GM21786 (cell line): ENCODE results near the gene KRT77.
"Not testable (repeated sequence)": the region's sequence is repeated elsewhere in the genome, so short reads cannot be mapped to it uniquely, and the experiment has no call there.

Experiments used
- ATAC-seq: cut with Tn5 transposase; IDR thresholded peaks from one replicate; pipeline ENCODE4 v1.9.1; 2021; ENCODE audit not compliant: unreplicated experiment

The KRT77 gene

DNA sequence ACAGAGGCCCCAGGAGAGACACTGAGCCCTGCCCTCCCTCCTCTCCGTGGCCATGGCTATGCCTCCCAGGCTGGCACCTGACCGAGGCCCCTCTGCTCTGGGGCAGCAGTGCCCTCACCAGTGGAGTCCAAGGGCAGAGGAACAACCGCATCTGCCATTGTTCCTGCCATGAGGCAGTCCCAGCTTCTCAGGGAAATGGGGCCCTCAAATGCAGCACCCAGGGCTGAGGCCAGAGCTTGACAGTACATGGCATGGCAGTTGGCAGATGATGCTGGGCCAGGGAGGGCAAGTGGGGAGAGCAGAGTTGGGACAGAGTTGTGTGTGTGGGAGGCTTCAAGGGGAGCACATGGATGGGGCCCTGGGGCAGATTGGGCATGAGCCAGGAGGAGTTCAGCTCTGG lies 21.1 kb upstream of the KRT77 start:
- no peak for ATAC-seq

DNA sequence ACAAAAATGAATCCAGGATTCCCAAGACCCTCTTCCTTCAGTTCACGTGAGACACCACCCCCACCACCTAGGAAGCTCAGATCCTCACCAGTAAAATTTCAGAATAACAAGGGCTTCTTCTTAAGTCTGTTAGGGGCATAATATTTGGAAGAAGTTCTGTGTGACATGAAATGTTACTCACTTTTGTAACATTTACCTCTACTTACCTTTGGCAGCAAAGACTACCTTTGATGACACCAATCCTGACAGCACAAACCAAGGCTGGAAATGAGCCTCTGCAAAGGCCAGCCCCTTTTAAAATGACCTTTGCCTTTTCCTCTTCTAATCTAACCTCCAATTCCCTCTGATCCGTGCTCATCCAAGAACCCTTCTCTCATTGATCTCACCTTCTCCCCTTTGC lies 19.4 kb upstream of the KRT77 start:
- ATAC-seq, result no peak

DNA sequence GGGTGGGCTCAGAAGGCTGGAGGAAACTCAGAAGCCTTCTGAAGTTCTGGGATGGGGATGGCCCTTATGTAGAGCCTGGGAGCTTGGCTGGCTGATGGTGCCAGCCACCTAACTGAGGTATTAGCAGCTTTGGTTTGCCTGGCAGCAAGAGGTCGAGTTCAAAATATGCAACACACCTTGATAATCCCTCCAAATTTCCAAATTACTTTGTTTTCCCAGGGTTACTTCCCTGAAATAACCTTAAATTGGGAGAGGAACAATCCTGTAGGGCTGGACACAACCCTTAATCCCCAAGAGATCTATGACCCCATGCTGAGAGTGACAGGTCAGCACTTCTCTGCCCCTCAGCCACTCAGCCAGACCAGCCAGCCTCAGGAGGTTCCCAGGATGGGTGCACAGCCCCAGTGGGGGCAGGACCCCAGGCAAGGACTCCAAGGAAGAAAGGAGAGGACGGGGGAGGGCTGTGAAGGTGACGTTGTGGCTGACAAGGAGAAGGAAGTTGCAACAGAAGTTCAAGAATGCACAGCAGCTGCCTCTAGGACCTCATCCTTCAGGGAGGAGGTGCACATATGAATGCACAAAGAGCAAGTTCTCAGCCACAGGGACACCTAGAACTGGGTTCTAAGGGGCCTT lies 18.6 kb upstream of the KRT77 start:
- ATAC-seq, result no peak

DNA sequence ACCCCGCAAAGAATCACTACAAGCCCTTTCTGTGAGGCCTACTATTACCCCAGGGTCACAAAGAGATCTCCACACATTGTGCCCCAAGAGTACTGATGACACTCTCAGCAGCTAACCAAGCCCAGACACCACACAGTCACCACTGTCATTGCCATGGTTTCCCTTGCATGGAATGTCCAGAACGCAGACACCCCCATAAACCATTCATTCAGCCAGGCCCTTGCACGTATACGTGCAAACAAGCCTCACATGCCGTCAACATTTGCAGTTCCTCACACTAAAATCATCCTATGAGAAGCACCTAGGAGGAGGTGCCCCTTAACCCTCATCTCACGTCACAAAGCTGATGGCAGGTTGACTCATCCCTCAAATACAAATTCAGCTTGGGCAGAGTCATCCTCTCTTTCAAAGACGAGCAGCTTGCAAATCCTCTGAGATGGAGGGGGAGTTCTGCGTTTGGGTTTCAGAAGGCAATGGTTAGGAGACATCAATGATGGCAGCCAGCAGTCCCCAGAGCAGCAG lies 17.1 kb upstream of the KRT77 start:
- no peak for ATAC-seq

DNA sequence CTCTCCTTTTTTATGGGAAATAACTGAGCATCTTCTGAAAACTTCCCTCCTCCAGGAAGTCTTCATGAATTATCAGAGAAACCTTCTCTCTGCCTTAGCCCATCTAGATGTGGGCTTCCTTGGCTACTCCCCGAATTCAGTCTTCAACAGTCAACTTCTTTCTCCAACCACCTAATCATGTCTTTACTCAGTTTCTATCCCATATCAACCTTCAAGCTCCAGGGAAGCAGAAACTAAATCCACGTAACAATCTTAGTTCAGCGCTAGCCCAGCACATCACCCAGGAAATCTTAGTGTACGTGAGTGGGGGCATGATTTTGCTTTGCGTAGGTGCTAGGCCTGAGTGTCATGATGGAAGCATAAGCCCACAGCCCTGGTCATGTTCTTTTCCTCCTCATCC lies 12.7 kb upstream of the KRT77 start:
- ATAC-seq, result no peak

DNA sequence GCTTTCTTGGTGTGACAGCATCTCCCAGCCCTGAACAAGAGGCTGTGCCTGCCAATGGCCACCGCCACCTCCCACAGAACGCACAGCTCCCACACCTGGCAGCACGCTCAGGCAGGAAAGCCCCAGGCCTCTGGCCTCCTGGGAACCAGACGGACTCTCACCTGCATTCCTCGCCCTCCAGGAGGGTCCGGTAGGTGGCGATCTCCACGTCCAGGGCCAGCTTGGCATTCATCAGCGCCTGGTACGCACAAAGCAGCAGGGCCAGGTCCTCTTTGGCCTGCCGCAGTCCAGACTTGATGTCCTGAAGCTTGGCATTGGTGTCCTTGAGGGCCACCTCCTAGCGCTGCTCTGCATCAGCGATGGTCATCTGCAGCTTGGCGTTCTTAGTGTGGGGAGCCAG lies 12.1 kb upstream of the KRT77 start:
- no peak for ATAC-seq

DNA sequence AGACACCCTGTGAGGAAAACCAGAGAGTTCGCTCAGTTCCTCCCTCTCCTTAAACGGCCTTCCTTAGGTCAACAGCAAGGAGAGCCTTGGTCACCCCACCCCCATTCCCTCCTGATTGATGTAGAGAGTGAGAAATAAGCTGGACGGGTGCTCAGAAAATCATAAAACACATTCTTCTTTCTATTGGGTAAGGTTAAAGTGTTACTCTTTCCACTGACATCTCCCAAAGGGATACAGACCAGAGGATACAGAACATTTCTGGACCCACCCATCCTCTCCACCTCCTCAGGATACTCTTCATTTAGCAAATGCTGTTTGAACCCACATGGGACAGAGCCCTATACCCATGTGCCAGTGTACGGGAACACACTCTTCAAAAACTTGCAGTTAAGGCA lies 11.6 kb upstream of the KRT77 start:
- ATAC-seq, result no peak

DNA sequence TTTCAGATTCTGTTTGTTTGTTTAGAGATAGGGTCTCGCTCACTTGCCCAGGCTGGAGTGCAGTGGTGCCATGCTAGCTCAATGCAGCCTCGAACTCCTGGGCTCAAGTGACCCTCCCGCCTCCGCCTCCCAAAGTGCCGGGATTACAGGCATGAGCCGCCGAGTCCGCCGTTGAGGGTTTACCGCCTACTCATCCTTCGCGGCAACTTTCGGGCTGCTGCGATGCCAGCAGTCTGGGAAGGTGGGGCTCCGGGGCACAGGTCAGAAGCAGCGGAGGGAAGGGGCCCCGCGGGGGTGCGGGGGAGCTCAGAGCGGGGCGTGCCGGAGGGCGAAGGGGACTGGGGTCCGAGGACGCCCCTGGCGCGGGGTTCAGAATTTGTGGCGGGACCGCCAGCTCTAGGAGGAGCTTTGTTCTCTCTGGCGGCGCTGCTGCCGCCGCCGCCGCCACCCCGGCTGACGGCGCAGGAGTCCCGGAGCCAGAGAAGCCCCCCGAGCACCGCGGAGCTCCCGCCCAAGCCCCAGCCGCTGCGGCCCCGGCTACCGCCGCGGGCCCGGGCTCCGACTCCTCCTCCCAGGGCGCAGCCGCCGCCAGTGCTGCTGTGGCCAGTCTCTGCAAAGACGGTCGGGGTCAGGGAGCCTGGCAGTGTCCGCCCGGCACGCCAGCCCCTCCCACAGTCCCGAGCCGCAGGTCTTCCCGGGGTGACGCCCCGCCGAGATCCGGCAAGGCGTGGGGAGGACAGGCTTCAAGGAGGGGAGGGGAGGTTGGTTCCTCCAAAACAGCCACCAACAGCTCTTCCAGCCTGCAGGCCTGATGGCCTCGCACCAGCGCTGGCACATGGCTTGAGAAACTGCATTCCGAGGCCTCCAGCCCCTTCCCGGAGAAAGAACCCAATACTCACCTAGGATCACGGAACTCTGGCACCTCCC lies 10.9 kb upstream of the KRT77 start:
- ATAC-seq, result no peak

DNA sequence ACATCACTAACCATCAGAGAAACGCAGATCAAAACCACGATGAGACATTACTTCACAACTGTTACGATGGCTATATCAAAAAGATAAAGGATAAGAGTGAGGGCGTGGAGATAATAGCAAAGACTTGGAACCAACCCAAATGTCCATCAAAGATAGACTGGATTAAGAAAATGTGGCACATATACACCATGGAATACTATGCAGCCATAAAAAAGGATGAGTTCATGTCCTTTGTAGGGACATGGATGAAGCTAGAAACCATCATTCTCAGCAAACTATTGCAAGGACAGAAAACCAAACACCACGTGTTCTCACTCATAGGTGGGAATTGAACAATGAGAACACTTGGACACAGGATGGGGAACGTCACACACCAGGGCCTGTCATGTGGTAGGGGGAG lies 8.8 kb upstream of the KRT77 start:
- ATAC-seq, result not testable (repeated sequence)

DNA sequence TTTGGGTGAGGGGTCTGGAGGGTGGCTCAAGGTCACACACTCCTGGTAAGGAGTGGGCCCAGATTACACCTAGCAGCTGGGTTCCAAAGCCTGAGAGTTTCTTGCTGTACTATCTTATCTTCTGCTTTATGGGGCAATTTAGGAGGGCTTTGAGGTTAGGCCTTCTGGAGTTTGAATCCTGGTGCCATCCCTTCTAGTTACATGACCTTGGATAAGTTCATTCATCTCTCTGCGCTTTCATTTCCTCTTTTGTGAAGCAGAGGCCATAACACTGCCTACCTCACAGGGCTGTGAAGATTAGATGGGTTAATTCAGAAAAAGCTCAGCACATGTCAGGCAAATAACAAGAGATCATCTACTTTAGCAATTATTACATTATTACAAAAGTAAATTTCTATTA lies 7.4 kb upstream of the KRT77 start:
- ATAC-seq, result no peak

DNA sequence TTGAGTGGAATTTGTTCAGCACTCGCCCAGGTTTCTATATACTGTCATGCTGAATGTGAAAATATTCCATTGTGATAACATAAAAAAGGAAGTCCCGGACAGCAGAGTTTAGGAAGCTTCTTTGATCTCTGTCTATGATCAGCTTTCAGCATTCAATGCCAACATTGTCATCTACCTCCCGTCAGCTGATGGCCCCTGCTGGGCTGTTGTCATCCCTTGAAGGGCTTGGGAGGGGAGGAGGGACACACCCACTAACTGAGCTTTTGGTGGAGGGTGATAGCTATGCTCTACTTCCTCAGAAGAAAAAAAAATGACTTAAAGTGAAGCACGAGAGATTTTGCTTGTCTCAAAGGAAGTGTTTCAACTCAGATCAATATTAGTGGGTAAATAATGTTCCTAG lies 4.7 kb upstream of the KRT77 start:
- no peak for ATAC-seq

DNA sequence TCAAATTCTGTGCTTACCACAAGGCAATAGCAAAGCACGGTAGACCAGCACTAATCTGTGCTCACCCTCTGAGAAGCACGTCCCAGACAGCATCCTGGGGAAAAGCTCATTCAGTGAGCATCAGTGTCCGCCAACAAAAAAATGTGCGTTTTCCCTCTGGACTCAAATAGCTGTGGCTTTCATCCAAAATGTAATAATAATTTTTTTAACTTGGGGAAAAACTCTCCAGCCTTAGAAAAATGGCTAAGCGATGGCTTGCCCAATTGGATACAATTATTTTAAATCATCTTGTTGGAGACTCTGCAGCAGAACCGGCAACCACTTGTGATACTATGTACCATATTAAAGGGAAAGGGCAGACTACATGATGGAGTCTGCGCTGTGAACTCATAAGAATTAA lies 1.1 kb upstream of the KRT77 start:
- ATAC-seq, result no peak

DNA sequence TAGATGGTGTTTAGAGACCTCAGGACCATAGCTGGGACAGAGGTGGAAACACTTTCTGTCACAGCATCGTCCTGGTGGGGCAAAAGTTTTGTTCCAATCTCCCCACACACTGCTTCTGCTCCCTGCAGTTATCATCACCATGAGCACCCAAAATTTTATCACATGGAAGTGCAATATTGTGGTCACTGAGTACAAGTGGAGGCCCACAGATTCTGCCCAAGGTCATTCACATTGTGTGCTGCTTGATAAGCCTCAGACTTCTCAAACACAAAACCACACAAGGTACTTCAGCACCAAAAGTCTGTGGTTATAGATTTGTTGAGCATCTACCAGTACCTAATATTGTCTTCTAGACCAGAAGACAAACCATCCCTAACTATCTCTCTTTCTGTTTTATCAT lies 554 bp upstream of the KRT77 start:
- no peak for ATAC-seq

DNA sequence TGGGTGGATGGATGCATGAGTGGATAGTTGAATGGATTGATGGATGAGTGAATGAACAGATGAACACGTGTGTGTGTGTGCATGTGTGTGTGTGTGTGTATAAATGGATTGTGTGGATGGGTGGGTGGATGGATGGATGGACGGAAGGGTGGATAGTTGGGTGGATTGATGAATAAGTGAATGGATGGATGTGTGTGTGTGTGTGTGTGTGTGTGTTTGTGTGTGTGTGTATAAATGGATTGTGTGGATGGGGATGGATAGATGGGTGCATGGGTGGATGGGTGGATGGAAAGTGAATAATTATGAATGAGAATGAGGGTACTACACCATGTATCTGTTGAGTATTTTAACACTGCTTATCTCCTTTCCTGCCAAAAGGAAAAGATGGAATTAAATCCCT lies 986 bp downstream of the KRT77 start:
- no peak for ATAC-seq

DNA sequence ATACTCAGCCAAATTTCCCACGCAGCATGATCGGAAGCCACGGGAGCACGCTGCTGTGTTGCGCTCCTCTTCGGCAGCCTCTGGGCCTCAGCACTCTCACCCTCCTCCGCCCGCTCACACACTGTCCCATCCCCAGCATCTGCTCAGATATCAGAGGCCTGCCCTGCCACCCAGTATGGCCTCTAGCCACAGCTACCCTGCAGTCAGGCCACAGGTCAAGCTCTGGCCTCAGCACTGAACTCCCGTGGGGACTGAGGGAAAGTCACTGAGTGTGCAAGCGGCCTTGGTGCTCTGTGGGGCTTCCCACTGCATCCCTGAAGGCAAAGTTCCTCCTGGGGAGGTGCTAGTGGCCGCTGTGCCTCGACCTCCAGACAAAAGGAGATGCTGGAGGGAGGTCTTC lies 2.0 kb downstream of the KRT77 start:
- ATAC-seq, result no peak

DNA sequence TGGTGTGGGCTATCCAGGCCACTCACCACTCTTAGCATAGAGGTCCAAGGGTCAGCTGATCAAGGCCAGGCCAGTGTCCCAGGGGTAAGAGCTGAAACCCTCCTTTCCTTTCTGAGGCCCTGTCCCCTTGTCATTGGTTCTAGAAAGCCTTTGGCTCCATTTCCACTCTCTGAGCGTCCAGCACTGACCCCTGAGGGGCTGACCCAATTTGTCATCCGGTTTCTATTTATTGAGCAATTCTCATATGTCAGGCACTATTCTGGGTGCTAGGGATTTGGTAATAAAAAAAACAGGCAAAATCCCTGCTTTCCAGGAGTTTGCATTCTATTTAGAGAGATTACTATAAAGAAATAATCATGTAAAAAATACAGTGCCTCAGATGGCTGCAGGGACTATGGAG lies 3.4 kb downstream of the KRT77 start:
- ATAC-seq, result no peak

DNA sequence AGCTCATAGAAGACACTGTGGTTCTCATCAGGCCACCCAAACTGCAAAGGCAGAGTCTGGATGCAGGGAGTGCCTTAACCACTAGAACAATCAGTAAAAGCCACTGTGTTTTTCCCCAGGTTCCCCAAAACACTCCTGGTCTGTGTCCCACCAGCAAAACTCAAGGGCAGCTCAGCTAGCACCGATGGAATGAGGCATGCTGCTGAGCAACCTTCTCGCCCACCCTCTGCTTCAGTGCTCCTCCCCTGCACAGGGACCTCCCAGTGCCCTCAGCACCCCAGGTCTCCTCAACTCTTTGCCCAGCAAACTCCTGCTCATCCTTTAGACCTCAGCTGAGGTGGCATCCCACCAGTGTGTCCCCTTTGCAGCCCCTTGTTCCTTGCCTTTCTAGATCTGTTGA lies 4.0 kb downstream of the KRT77 start:
- ATAC-seq, result no peak

DNA sequence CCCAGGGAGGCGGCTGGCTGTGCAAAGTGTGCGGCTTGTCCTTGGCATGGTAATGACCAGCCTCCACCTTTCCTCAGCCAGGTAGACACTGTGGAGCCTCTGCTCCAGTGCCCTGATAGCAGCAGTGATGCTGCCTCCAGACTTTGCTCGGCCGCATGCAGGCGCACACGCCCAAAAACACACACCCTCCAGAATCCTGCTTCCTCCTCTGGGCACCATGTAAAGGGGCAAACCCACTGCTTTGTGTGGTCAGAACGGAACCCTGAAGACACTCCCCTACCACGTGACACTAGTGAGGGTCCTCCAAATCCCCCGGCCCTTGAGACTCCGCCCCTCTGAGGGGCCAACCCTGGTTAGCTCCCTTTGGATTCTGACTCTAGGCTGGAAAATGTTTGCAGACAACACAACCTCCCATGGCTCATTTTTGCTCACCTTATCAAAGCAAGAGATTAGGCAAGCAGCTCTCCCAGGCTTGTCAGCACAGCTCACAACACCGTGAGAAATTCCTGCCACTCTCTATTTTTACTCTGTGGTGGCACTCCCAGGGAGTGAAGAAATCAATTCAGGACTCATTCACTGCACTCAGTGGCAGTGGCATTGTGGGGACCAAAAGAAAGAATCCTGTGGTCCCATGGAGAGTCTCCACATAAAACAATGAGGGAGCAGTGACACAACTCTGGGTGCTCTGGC lies 4.5 kb downstream of the KRT77 start:
- ATAC-seq, result no peak

DNA sequence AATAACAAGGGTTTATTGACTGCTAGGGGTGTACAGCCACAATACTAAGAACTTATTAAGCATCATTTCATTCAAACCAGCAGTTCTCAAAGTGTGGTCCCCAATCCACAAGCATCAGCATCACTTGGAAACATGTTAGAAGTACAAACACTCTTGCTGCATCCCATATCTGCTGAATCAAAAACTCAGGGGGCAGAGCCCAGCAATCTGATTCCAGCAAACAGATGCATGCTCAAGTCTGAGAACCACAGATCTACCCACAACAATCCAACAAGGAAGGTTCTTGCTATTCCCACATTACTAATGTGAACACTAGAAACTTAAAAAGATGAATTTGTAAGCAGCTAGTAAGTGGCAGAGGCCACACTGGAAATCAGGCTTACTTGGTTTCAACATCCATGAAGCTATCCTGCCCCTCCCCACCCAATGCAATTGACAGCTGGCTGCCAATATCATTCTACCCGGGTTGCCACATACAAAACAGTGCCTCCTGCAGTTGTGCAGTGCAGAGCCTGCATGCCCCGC lies 6.2 kb downstream of the KRT77 start:
- no peak for ATAC-seq

DNA sequence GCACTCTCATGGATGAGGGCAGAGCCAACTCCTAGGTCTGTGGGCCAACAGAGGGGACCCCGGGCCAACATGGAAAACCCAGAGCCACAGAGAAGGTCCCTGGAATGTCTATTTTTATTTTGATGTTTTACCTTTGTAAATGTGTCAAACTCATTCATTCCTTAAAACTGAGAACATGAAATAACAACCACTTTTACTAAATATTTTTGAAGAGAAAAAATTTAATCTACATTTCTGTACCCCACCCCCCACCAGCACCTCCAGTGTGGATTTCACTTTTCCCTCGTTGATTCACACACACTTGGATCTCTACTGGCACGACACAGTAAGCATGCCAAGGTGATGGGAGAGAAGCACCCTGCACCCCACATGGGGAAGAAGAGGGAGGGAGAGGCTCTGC lies 6.7 kb downstream of the KRT77 start:
- ATAC-seq, result no peak

DNA sequence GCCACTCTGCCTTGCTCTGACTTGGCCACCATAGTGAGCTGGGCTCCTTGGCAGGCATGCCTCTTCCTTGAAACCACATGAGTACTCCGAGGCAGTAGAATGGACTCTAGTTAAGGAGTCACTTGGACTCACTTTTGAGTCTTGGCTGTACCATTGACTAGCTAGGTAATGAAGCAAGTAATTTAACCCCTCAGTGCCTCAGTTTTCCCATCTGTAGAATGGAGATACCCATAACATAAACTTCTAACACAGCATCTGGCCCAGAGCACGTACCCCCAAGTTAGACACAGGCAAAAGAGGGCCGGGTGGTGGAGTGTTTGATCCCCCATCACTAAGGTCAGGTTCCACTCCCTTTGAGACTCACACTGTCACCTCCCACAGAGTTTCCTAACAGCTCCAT lies 8.3 kb downstream of the KRT77 start:
- ATAC-seq, result no peak

DNA sequence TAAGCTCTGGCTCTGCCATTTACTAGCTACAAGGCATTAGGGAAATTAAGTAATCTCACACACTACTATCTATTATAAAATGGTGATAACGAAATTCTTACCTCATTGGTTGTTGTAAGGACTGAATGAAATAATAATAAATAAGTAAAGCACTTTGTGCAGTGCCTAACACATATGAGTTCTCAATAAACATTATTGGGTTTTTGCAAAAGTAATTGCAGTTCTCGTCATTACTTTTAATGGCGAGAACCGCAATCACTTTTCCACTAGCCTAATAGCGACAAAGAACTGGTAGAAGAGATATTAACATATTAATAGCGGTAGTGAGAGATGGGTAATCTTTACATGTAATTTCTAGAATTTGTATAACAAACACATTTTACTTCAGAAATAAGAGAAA lies 9.2 kb downstream of the KRT77 start:
- no peak for ATAC-seq
